ENCODE results near the gene FGF10.

Gene FGF10

GRCh38 chr5:44345871-44346270 lies 43.3 kb downstream of the FGF10 start:
- no peak for DNase-seq

- DNase-seq, result no peak
These were observed 52.5 kb downstream of the FGF10 start for GRCh38 chr5:44336708-44337107.

GRCh38 chr5:44334622-44335021 lies 54.6 kb downstream of the FGF10 start:
- DNase-seq, result no peak

- DNase-seq, result no peak
These were observed 56.8 kb downstream of the FGF10 start for GRCh38 chr5:44332285-44332971.

GRCh38 chr5:44331471-44332050 lies 57.7 kb downstream of the FGF10 start:
- DNase-seq, result no peak

GRCh38 chr5:44329716-44330115 lies 59.5 kb downstream of the FGF10 start:
- no peak for DNase-seq

- no peak for DNase-seq
These were observed 68.0 kb downstream of the FGF10 start for GRCh38 chr5:44321144-44321725.

- no peak for DNase-seq
These were observed 69.0 kb downstream of the FGF10 start for GRCh38 chr5:44320188-44320587.

- DNase-seq, result no peak
These were observed 70.3 kb downstream of the FGF10 start for GRCh38 chr5:44318883-44319282.

GRCh38 chr5:44312374-44312773 lies 76.8 kb downstream of the FGF10 start:
- DNase-seq, result no peak

GRCh38 chr5:44300551-44300950 lies 88.7 kb downstream of the FGF10 start:
- no peak for DNase-seq

- DNase-seq, result no peak
These were observed 89.8 kb downstream of the FGF10 start for GRCh38 chr5:44299394-44299793.

GRCh38 chr5:44294516-44294915 lies 94.7 kb downstream of the FGF10 start:
- no peak for DNase-seq

- DNase-seq, result no peak
These were observed 96.5 kb downstream of the FGF10 start for GRCh38 chr5:44292736-44293135.

- no peak for DNase-seq
These were observed 110.8 kb downstream of the FGF10 start for GRCh38 chr5:44278469-44278868.

- DNase-seq, result no peak
These were observed 113.3 kb downstream of the FGF10 start for GRCh38 chr5:44275908-44276307.

GRCh38 chr5:44275329-44275728 lies 113.9 kb downstream of the FGF10 start:
- DNase-seq, result no peak

GRCh38 chr5:44267909-44268308 lies 121.3 kb downstream of the FGF10 start:
- no peak for DNase-seq

- DNase-seq, result no peak
These were observed 122.2 kb downstream of the FGF10 start for GRCh38 chr5:44266882-44267576.

- DNase-seq, result no peak
These were observed 123.5 kb downstream of the FGF10 start for GRCh38 chr5:44265713-44266112.

- DNase-seq, result no peak
These were observed 128.4 kb downstream of the FGF10 start for GRCh38 chr5:44260793-44261192.

- DNase-seq, result no peak
These were observed 131.4 kb downstream of the FGF10 start for GRCh38 chr5:44257653-44258365.

GRCh38 chr5:44257221-44257620 lies 132.0 kb downstream of the FGF10 start:
- no peak for DNase-seq
